Stimulated activated CD8-positive, alpha-beta memory T cell treated with anti-CD3 and anti-CD28 coated beads, Interleukin-7, amount 100 ng/mL, for 1 hour (primary cell): ENCODE data around the gene CASQ1.

Source experiments
- DNase-seq, 2 donors: peaks; one replicate each; pipeline ENCODE4 v3.0.0-alpha.2; 2020; ENCODE audit warnings: low read depth in 2 of 2

Gene CASQ1

DNA sequence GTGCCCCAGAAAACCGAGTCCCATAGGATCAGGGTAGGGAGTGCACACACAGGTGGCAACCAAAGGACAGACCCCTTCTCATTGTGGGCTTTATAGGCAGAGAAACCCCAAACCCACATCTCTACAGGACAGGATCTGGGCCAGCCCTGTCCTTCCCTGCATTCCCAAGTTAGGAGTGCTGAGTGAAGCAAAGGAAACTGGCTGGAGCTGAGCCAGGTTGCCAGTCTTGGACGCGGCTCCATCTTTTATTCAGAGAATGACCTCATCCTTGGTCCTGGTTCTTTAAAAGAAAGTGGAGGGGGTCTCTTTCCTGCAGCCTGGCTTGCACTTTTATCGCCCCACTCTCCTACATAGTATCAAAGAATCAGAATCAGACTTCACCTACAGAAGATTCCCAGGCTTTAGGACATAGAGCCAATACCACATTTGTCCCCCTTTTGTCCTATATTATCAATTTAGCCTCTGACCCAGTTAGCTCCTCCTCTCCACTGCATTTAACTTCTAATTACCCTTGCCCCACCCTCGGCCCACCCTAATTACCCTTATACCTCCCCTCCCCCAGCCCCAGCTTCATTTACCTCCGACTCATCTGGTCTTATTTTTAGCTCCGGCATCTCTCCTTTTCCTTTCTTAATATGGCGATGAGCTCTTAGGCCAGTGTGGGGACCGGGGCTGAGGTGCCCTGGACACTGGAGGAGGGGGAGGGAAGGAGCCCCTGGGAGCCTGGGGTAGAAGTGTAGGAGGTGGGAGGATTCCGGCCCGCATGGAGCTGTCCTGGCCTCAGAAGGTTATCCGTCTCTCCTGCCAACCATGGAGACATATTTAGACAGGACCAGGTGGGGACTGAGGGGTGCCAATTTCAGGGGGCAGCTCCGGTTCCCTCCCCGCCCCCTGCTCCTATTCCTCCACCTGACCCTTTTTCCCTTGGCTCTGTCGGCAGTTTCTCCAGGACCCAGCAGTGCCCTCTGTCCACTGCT lies at the start of gene CASQ1:
CASQ1 (plus strand) TSS at position 927 of the 977 bp plus-strand sequence. CDS start 177 bp downstream, outside the sequence.
- no peak for DNase-seq

GRCh38 chr1:160143695-160144094 lies 46.7 kb upstream of the CASQ1 start:
- no peak for DNase-seq

GRCh38 chr1:160144921-160145320 lies 45.5 kb upstream of the CASQ1 start:
- DNase-seq, result no peak

- no peak for DNase-seq
Observed at GRCh38 chr1:160146107-160146506, 44.3 kb upstream of the CASQ1 start.

DNA sequence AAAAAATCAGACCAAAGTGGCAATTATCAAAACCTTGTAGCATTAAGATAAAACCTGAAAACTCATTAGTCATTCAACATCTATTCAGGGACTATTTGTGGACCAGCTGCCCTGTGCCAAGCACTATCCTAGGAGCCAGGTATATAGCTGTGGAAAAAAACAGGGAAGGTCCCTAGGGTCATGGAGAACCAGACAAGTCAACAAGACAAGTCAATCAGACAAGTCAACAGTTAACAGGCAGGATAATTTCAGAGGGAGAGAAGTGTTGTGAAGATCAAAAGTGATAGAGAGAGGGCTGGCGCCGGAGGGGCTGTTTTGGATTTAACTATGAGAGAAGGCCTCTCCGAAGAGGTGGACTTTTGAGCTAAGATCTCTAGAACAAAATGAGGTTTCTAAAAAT lies 42.3 kb upstream of the CASQ1 start:
- DNase-seq, result no peak

GRCh38 chr1:160149233-160149632 lies 41.1 kb upstream of the CASQ1 start:
- DNase-seq, result no peak

GRCh38 chr1:160149716-160150115 lies 40.7 kb upstream of the CASQ1 start:
- DNase-seq, result no peak

DNA sequence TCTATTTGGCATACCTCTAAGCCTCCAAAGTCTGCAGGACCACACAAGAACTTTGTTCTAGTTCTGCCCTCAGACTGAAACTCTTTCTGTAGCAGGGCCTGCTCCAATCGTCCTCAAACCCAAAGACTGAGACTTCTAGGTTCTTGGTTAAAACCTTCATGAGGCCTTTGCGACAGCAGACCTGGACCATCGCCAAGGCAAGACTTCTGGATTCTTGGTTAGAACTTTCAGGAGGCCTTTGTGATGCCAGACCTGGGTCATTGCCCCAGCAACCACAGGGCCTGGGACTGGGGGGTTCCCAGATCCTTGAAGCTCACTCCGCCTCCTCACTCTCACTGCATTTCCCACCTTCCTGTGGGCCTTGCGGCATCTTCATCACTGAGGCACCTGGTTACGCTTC lies 39.1 kb upstream of the CASQ1 start, which contains the start of gene ATP1A4:
ATP1A4 (plus strand) TSS at position 301 of the 400 bp plus-strand sequence. CDS start 438 bp downstream, outside the sequence.
- DNase-seq, result no peak

DNA sequence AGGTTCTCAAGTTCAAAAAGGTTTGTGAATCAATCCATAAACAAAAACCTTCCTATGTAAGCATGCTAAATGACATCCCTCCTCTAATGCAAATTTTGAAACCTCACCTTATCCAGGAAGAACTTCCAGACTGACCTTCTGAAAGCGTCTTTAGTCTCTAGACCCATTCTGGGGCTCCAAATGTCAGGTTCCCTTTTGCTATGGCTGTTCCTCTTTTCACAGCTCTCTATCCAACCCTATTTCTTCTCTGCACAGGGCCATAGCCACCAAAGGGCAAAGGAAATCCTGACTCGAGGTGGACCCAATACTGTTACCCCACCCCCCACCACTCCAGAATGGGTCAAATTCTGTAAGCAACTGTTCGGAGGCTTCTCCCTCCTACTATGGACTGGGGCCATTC lies 35.6 kb upstream of the CASQ1 start:
- DNase-seq, result no peak

DNA sequence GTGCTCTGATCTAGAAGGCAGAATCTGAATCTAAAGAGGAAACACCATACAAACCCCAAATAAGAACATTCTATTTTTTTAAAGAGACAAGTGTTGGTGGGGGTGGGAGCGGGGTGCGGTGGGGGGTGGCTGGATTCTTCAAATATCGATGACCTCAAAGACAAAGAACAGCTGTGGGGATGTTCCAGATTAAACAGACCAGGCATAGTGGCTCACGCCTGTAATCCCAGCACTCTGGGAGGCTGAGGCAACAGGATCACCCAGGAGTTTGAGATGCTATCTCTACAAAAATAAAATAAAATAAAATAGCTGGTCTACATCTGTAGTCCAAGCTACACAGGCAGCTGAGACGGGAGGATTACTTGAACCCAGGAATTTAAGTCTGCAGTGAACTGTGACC lies 34.0 kb upstream of the CASQ1 start:
- no peak for DNase-seq

DNA sequence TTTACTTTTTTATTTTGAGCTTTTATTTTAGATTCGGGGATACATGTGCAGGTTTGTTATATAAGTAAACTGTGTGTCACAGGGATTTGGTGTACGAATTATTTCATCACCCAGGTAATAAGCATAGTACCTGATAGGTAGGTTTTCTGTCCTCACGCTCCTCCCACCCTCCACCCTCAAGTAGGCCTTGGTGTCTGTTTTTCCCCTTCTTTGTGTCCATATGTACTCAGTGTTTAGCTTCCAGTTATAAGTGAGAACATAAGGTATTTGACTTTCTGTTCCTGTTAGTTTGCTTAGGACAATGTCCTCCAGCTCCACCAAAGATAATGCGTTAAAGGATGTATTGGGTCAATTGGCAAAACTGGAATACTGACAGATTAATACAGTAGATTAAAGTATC lies 33.2 kb upstream of the CASQ1 start:
- no peak for DNase-seq

- DNase-seq, result no peak
Observed at GRCh38 chr1:160158031-160158430, 32.3 kb upstream of the CASQ1 start.

DNA sequence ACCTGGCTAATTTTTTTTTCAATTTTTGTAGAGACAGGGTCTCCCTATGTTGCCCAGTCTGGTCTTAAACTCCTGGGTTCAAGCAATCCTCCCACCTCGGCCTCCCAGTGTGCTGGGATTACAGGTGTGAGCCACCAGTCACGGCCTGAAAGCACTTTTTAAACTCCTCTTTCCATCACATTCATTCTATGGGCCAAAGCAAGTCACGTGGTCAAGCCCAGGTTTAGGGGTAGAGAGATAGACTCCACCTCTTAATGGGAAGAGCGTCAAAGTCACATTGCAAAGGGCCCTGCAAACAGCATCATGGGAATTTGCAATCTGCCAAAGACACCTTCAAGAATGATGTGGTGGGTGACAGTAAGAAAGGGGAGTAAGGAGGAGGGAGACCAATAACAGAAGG lies 31.8 kb upstream of the CASQ1 start:
- no peak for DNase-seq

DNA sequence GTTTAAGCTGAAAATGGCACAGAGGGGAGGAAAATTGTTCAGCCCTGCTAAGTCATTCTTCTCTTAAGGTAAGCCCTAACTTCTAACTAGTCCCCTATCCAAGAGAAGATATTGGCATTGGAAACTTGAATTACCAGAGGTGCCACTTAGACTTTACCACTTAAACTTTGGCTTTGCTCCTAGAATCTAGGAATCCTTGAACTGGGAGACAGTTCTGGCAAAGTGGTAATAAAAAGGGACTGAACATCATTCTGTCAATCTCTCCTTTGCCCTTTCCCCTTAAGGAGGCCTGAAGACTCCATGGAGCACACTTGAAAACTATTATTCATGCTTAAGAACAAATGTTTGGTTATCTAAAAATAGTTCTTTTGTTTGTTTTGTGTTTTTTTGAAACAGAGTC lies 30.5 kb upstream of the CASQ1 start:
- DNase-seq, result no peak

DNA sequence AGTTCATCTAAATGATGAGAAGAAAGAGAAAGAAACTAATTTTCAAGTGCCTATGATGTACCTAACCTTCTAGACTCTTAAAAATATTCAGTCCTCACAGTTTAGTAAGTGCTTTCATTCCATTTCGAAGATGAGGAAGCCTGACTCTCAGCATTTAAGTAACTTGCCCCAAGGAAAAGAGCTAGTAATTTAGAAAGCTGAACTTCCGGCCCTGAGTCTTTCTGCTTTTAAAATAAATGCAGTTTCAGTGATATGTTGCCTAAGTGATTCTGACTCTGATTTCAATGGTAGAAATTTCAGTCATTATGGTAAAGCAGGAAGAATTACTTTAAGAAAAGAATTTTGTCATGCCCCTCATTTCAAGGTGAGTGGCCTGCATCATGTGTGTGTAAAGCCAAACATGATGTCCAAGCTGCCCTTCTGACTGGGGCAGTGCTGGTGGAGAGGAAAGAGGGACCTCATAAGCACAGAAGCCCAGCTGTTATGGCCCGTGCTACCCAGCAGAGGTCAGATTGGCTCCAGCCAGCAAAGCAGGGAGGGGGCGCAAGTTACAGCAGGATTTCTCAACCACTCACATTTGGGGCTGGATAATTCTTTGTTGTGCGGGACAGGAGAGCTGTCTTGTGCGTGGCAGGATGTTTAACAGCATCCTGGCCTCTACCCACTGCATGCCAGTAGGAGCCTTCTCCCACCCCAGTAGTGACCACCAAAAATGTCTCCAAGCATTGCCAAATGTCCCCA lies 28.2 kb upstream of the CASQ1 start:
- DNase-seq, result no peak

- no peak for DNase-seq
Observed at GRCh38 chr1:160162931-160163330, 27.4 kb upstream of the CASQ1 start.

DNA sequence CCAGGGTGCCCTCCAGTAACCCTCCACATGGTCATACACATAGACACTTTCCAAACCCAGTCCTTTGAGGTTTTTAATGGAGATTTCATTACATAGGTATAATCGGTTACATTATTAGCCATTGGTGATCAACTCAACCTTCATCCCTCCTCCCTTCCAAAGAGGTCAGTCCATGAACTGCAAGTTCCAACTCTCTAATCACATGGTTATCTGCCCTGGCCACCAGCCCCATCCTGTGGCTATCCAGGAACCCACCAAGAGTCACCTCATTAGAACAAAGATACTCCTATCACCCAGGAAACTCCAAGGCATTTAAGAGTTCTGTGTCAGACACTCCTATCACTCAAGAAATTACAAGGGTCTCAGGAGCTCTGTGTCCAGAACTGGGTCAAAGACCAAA lies 26.8 kb upstream of the CASQ1 start:
- DNase-seq, result no peak

DNA sequence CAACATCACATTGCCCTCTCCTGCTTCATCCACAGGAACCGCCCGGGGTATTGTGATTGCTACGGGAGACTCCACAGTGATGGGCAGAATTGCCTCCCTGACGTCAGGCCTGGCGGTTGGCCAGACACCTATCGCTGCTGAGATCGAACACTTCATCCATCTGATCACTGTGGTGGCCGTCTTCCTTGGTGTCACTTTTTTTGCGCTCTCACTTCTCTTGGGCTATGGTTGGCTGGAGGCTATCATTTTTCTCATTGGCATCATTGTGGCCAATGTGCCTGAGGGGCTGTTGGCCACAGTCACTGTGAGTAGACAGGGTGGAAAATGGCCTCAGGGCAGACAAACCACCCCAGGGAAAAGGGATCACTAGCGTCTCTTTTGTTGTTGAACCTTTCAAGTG lies 26.3 kb upstream of the CASQ1 start:
- no peak for DNase-seq

- DNase-seq, result no peak
Observed at GRCh38 chr1:160166166-160166868, 24.1 kb upstream of the CASQ1 start.

DNA sequence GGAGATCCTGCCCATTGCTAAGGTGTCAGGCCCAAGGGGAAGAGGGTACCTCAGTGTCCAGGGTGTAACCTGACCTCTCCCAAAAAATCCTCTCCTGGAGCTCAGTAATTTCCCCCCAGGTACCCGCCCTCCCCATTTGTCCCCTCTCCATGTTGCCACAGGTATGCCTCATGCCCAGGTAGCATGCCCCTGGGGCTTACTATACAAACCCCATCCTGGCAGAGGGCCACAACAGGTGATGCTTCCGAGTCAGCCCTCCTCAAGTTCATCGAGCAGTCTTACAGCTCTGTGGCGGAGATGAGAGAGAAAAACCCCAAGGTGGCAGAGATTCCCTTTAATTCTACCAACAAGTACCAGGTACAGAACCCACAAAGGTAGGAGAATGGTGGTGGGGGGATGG lies 23.3 kb upstream of the CASQ1 start:
- no peak for DNase-seq

GRCh38 chr1:160167580-160167979 lies 22.8 kb upstream of the CASQ1 start:
- no peak for DNase-seq

GRCh38 chr1:160168016-160168415 lies 22.4 kb upstream of the CASQ1 start:
- DNase-seq, result no peak
